WTC11 (cell line): ENCODE results near the gene GNAS. TPM values are rescaled to one million over a fixed set of nuclear protein-coding genes. Genes with fewer than 3 reads are reported as not detected.
"Not testable (repeated sequence)": the region's sequence is repeated elsewhere in the genome, so short reads cannot be mapped to it uniquely, and the experiment has no call there.

Experiments used
- ATAC-seq: fragments of 200-7000 bp; cut with Tn5 transposase; 2 replicates; pipeline ENCODE4 v1.10.0; 2021; ENCODE audit warnings: mild to moderate bottlenecking, moderate library complexity
- CTCF ChIA-PET: fragments of 300-600 bp; sonication (Branson Sonifier 250); formaldehyde crosslinking; loops from one replicate; lab custom pipeline; 2021; ENCODE audit warnings: antibody characterized with exemption; lab: Charles Lee
- POLR2A ChIA-PET: fragments of 350-600 bp; sonication (Branson Sonifier 250); formaldehyde crosslinking; loops from one replicate; lab custom pipeline; 2021; ENCODE audit warnings: antibody characterized with exemption; lab: Charles Lee
- DNase-seq: peaks from one replicate; pipeline ENCODE4 v3.0.0; 2021; ENCODE audit warnings: low spot score
- H3K27ac Mint-ChIP-seq: 2 replicates; pipeline ENCODE4 v1.8.0; 2021; ENCODE audit warnings: mixed read lengths
- H3K27me3 Mint-ChIP-seq: 2 replicates; pipeline ENCODE4 v1.8.0; 2021; ENCODE audit warnings: low read depth, mild to moderate bottlenecking, moderate library complexity, mixed read lengths
- H3K36me3 Mint-ChIP-seq: 2 replicates; pipeline ENCODE4 v1.8.0; 2021; ENCODE audit warnings: mixed read lengths
- H3K4me1 Mint-ChIP-seq: 2 replicates; pipeline ENCODE4 v1.8.0; 2022; ENCODE audit warnings: mixed read lengths
- H3K4me3 Mint-ChIP-seq: 2 replicates; pipeline ENCODE4 v1.8.0; 2021; ENCODE audit warnings: mild to moderate bottlenecking, moderate library complexity, mixed read lengths
- H3K9me3 Mint-ChIP-seq: 2 replicates; pipeline ENCODE4 v1.8.0; 2021; ENCODE audit warnings: mixed read lengths
- CREM ChIP-seq: sonication (generic); formaldehyde crosslinking; IDR thresholded peaks from 2 replicates; pipeline ENCODE4 v1.8.1; 2022; ENCODE audit warnings: mild to moderate bottlenecking, missing genetic modification reagents, moderate library complexity
- ETV6 ChIP-seq: sonication (generic); formaldehyde crosslinking; IDR thresholded peaks from 2 replicates; pipeline ENCODE4 v1.8.1; 2022; ENCODE audit warnings: mild to moderate bottlenecking, missing genetic modification reagents
- FOXP1 ChIP-seq: sonication (generic); formaldehyde crosslinking; IDR thresholded peaks from 2 replicates; pipeline ENCODE4 v1.8.0; 2022; ENCODE audit warnings: missing genetic modification reagents, mild to moderate bottlenecking, moderate library complexity, borderline replicate concordance
- NFATC4 ChIP-seq: fragments of 250-450 bp; sonication (Bioruptor Pico); IDR thresholded peaks from 2 replicates; pipeline ENCODE4 v1.9.0; 2021; ENCODE audit warnings: mild to moderate bottlenecking
- RELA ChIP-seq: sonication (generic); formaldehyde crosslinking; IDR thresholded peaks from 2 replicates; pipeline ENCODE4 v1.8.1; 2022; ENCODE audit warnings: missing genetic modification reagents, mild to moderate bottlenecking, borderline replicate concordance
- SMAD4 ChIP-seq: sonication (generic); formaldehyde crosslinking; IDR thresholded peaks from 2 replicates; pipeline ENCODE4 v1.8.0; 2022; ENCODE audit warnings: mild to moderate bottlenecking, missing genetic modification reagents
- SP1 ChIP-seq: sonication (generic); formaldehyde crosslinking; conservative IDR thresholded peaks from 2 replicates; pipeline ENCODE4 v1.8.1; 2022; ENCODE audit warnings: missing genetic modification reagents
- ZBTB21 ChIP-seq: sonication (generic); formaldehyde crosslinking; IDR thresholded peaks from 2 replicates; pipeline ENCODE4 v1.8.1; 2023; ENCODE audit warnings: mild to moderate bottlenecking, missing genetic modification reagents, borderline replicate concordance
- total RNA-seq: library from RNA; stranded (reverse); gene quantifications from 3 replicates; pipeline ENCODE4 v1.2.3, GENCODE V29; 2021
- TF ChIP-seq, protein P1 (sequence below): fragments of 250-450 bp; sonication (Bioruptor Pico); IDR thresholded peaks from 2 replicates; pipeline ENCODE4 v2.1.2; 2022; ENCODE audit warnings: mild to moderate bottlenecking, moderate library complexity
- TF ChIP-seq, protein P2 (sequence below): fragments of 250-450 bp; sonication (Bioruptor Pico); IDR thresholded peaks from 2 replicates; pipeline ENCODE4 v1.9.0; 2021; ENCODE audit warnings: mild to moderate bottlenecking
- TF ChIP-seq, protein P3 (sequence below): sonication (generic); formaldehyde crosslinking; IDR thresholded peaks from 2 replicates; pipeline ENCODE4 v1.8.1; 2022; ENCODE audit warnings: missing genetic modification reagents, borderline replicate concordance
- TF ChIP-seq, protein P4 (sequence below): sonication (generic); formaldehyde crosslinking; IDR thresholded peaks from 2 replicates; pipeline ENCODE4 v1.8.1; 2023; ENCODE audit warnings: mild to moderate bottlenecking, missing genetic modification reagents, moderate library complexity
- TF ChIP-seq, protein P5 (sequence below): sonication (generic); formaldehyde crosslinking; IDR thresholded peaks from 2 replicates; pipeline ENCODE4 v1.8.0; 2023; ENCODE audit warnings: missing genetic modification reagents, mild to moderate bottlenecking, borderline replicate concordance

GNAS gene
- total RNA-seq, 1 experiment from 2014 or later, result 868 TPM

DNA sequence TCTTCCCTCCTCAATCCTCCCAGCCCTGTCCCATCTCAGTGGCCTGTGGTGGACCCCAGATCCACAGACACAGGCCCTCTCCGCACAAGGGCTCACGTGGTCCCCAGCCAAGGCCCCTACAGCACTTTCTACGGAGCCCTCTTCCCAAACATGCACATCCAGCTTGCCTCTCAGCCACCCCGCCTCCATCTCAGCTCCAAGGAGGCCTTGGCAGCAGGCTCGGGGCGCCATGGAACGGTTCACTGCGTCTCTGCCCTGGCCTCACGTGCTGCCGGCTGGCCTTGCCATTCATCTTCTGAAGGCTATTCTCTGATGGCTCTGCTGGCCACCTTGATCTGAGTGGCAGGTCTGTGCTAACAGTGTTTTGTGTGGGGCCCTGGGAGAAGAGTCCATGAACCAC, 34.8 kb upstream of the GNAS start:
- ChIA-PET CTCF (interaction anchor here (1.1 kb wide), 1 partner anchor 336 kb away, joined by 3 read pairs; no protein-coding TSS in a partner anchor), POLR2A (no interaction called here)
- Mint-ChIP-seq H3K36me3 (peaks cover 42% of the 10 kb centered on the region), H3K27ac (peak overlapping the region; percentile 32; the same call in 1 of the 2 replicates), H3K9me3 (peaks cover 12% of the 10 kb centered on the region), H3K4me1 (peaks cover 3% of the 10 kb centered on the region; the same call in 1 of the 2 replicates), H3K4me3 (no peak overlapping the region), H3K27me3 (no peaks in the 10 kb centered on the region; the same call in 1 of the 2 replicates)
- no peak for TF ChIP-seq ETV6
- TF ChIP-seq, protein P1, sequence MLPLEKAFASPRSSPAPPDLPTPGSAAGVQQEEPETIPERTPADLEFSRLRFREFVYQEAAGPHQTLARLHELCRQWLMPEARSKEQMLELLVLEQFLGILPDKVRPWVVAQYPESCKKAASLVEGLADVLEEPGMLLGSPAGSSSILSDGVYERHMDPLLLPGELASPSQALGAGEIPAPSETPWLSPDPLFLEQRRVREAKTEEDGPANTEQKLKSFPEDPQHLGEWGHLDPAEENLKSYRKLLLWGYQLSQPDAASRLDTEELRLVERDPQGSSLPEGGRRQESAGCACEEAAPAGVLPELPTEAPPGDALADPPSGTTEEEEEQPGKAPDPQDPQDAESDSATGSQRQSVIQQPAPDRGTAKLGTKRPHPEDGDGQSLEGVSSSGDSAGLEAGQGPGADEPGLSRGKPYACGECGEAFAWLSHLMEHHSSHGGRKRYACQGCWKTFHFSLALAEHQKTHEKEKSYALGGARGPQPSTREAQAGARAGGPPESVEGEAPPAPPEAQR (CRISPR knock-in tag), result no peak
- no peak for TF ChIP-seq FOXP1 (CRISPR knock-in tag)
- TF ChIP-seq CREM (CRISPR knock-in tag), result no peak
- no peak for TF ChIP-seq RELA (CRISPR knock-in tag)
- no peak for TF ChIP-seq SMAD4 (CRISPR knock-in tag)
- no peak for ATAC-seq
- no peak for DNase-seq

DNA sequence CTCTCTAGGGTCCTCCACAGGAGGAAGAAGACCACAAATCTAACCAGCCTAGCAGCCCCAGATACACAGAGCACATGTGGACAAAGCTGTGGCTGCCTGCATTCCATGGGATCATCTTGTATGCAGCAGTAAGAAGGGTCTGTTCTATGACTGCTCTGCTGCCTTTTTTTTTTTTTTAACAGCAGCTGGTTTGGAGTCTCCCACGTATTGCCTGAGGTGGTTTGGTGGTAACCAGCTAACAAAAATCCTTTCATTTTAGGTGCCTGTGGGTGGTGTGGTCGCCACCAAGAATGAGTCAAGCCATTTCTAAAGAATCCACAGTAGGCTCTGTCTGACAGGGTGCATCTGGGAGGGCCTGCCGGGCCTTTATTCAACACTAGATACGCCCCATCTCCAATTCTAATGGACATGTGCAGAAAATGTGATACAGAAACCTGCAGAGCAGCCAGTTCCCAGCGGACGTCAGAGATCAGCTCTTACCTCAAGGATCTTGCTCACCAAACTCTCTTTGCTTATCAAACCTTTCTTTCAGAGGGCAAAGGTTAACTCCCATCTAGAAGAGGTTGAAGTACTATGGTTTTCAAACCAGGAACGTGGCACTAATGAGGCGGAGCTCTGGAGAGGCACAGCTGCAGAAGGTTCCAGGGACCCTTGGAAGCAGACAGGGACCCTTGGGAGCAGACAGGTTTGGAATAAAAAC, 33.8 kb upstream of the GNAS start:
- TF ChIP-seq, protein P1 (CRISPR knock-in tag), result no peak

DNA sequence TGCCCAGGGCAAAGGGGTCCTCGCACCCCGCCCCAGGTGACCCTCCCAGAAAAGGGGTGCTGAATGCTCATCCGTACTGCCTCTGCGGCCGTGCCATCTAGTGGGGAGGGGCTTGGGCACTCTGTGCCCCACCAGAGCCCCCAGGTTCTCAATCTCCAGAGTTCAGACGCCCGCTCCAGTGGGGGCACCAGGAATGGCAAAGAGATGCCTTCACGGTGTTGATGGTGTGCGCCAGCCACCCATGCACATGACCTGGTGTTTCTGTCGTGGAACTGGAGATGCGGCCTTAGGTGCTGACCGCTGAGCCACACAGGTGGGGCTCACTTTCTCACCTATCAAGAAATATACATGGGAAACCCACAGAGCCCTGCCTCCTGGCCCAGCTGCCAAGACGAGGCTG, 32.6 kb upstream of the GNAS start:
- no peak for TF ChIP-seq ZBTB21
- TF ChIP-seq, protein P2, sequence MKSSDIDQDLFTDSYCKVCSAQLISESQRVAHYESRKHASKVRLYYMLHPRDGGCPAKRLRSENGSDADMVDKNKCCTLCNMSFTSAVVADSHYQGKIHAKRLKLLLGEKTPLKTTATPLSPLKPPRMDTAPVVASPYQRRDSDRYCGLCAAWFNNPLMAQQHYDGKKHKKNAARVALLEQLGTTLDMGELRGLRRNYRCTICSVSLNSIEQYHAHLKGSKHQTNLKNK (CRISPR knock-in tag), result no peak
- TF ChIP-seq, protein P3, sequence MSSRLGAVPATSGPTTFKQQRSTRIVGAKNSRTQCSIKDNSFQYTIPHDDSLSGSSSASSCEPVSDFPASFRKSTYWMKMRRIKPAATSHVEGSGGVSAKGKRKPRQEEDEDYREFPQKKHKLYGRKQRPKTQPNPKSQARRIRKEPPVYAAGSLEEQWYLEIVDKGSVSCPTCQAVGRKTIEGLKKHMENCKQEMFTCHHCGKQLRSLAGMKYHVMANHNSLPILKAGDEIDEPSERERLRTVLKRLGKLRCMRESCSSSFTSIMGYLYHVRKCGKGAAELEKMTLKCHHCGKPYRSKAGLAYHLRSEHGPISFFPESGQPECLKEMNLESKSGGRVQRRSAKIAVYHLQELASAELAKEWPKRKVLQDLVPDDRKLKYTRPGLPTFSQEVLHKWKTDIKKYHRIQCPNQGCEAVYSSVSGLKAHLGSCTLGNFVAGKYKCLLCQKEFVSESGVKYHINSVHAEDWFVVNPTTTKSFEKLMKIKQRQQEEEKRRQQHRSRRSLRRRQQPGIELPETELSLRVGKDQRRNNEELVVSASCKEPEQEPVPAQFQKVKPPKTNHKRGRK (CRISPR knock-in tag), result no peak
- TF ChIP-seq, protein P4, sequence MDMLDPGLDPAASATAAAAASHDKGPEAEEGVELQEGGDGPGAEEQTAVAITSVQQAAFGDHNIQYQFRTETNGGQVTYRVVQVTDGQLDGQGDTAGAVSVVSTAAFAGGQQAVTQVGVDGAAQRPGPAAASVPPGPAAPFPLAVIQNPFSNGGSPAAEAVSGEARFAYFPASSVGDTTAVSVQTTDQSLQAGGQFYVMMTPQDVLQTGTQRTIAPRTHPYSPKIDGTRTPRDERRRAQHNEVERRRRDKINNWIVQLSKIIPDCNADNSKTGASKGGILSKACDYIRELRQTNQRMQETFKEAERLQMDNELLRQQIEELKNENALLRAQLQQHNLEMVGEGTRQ (CRISPR knock-in tag), result no peak
- no peak for TF ChIP-seq NFATC4 (CRISPR knock-in tag)
- TF ChIP-seq, protein P5, sequence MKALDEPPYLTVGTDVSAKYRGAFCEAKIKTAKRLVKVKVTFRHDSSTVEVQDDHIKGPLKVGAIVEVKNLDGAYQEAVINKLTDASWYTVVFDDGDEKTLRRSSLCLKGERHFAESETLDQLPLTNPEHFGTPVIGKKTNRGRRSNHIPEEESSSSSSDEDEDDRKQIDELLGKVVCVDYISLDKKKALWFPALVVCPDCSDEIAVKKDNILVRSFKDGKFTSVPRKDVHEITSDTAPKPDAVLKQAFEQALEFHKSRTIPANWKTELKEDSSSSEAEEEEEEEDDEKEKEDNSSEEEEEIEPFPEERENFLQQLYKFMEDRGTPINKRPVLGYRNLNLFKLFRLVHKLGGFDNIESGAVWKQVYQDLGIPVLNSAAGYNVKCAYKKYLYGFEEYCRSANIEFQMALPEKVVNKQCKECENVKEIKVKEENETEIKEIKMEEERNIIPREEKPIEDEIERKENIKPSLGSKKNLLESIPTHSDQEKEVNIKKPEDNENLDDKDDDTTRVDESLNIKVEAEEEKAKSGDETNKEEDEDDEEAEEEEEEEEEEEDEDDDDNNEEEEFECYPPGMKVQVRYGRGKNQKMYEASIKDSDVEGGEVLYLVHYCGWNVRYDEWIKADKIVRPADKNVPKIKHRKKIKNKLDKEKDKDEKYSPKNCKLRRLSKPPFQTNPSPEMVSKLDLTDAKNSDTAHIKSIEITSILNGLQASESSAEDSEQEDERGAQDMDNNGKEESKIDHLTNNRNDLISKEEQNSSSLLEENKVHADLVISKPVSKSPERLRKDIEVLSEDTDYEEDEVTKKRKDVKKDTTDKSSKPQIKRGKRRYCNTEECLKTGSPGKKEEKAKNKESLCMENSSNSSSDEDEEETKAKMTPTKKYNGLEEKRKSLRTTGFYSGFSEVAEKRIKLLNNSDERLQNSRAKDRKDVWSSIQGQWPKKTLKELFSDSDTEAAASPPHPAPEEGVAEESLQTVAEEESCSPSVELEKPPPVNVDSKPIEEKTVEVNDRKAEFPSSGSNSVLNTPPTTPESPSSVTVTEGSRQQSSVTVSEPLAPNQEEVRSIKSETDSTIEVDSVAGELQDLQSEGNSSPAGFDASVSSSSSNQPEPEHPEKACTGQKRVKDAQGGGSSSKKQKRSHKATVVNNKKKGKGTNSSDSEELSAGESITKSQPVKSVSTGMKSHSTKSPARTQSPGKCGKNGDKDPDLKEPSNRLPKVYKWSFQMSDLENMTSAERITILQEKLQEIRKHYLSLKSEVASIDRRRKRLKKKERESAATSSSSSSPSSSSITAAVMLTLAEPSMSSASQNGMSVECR (CRISPR knock-in tag), result no peak
- no peak for TF ChIP-seq SP1 (CRISPR knock-in tag)

More for the DNA sequence above, 33.8 kb upstream of the GNAS start:
- Mint-ChIP-seq H3K4me1 (no peaks in the 10 kb centered on the region), H3K27ac (no peak overlapping the region), H3K4me3 (no peak overlapping the region), H3K9me3 (peaks cover 12% of the 10 kb centered on the region), H3K36me3 (peaks cover 49% of the 10 kb centered on the region), H3K27me3 (no peaks in the 10 kb centered on the region; the same call in 1 of the 2 replicates)
- ChIA-PET POLR2A (no interaction called here), CTCF (interaction anchor here (0.6 to 1.1 kb wide), 2 partner anchors 25 to 337 kb away, joined by 3 read pairs; no protein-coding TSS in a partner anchor)
- no peak for ATAC-seq
- DNase-seq, result no peak

DNA sequence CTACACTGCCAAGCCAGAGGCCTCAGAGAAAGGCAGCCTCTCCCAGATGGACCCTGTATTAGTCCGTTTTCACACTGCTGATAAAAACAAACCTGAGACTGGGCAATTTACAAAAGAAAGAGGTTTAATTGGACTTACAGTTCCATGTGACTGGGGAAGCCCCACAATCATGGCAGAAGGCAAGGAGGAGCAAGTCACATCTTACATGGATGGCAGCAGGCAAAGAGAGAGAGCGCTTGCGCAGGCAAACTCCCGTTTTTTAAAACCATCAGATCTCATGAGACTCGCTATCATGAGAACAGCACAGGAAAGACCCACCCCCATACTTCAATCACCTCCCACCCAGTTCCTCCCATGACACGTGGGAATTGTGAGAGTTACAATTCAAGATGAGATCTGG, 32.0 kb upstream of the GNAS start:
- CTCF ChIA-PET, result interaction anchor here (0.6 kb wide), 1 partner anchor 640 kb away, joined by 3 read pairs; no protein-coding TSS in a partner anchor

More for the DNA sequence above, 32.6 kb upstream of the GNAS start:
- Mint-ChIP-seq H3K27ac (no peak overlapping the region), H3K9me3 (peaks cover 12% of the 10 kb centered on the region), H3K36me3 (peaks cover 57% of the 10 kb centered on the region), H3K4me3 (no peak overlapping the region), H3K27me3 (no peaks in the 10 kb centered on the region; the same call in 1 of the 2 replicates), H3K4me1 (no peaks in the 10 kb centered on the region)
- ChIA-PET CTCF (no interaction called here), POLR2A (no interaction called here)
- DNase-seq, result no peak
- no peak for ATAC-seq

More for the DNA sequence above, 32.0 kb upstream of the GNAS start:
- peaks cover 12% of the 10 kb centered on the region for H3K9me3 Mint-ChIP-seq
- H3K27me3 Mint-ChIP-seq, H3K4me3 Mint-ChIP-seq, POLR2A ChIA-PET, DNase-seq, ATAC-seq, H3K4me1 Mint-ChIP-seq: not testable (repeated sequence)
- H3K36me3 Mint-ChIP-seq, result peaks cover 62% of the 10 kb centered on the region
- peak overlapping the region; percentile 83 for H3K27ac Mint-ChIP-seq
